HPDE6-E6E7 (cell line): ENCODE data around the gene USP9X.
A peak's percentile ranks its signal among the peaks of the same experiment; 100 is the strongest.
"Not testable (repeated sequence)": the region's sequence is repeated elsewhere in the genome, so short reads cannot be mapped to it uniquely, and the experiment has no call there.

ENCODE experiments used
- DNase-seq: peaks from one replicate; pipeline ENCODE4 v3.0.0; 2011; ENCODE audit warnings: missing footprints; ENCODE audit errors: extremely low spot score

Gene USP9X, protein sequence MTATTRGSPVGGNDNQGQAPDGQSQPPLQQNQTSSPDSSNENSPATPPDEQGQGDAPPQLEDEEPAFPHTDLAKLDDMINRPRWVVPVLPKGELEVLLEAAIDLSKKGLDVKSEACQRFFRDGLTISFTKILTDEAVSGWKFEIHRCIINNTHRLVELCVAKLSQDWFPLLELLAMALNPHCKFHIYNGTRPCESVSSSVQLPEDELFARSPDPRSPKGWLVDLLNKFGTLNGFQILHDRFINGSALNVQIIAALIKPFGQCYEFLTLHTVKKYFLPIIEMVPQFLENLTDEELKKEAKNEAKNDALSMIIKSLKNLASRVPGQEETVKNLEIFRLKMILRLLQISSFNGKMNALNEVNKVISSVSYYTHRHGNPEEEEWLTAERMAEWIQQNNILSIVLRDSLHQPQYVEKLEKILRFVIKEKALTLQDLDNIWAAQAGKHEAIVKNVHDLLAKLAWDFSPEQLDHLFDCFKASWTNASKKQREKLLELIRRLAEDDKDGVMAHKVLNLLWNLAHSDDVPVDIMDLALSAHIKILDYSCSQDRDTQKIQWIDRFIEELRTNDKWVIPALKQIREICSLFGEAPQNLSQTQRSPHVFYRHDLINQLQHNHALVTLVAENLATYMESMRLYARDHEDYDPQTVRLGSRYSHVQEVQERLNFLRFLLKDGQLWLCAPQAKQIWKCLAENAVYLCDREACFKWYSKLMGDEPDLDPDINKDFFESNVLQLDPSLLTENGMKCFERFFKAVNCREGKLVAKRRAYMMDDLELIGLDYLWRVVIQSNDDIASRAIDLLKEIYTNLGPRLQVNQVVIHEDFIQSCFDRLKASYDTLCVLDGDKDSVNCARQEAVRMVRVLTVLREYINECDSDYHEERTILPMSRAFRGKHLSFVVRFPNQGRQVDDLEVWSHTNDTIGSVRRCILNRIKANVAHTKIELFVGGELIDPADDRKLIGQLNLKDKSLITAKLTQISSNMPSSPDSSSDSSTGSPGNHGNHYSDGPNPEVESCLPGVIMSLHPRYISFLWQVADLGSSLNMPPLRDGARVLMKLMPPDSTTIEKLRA (N-terminal part only)

DNA sequence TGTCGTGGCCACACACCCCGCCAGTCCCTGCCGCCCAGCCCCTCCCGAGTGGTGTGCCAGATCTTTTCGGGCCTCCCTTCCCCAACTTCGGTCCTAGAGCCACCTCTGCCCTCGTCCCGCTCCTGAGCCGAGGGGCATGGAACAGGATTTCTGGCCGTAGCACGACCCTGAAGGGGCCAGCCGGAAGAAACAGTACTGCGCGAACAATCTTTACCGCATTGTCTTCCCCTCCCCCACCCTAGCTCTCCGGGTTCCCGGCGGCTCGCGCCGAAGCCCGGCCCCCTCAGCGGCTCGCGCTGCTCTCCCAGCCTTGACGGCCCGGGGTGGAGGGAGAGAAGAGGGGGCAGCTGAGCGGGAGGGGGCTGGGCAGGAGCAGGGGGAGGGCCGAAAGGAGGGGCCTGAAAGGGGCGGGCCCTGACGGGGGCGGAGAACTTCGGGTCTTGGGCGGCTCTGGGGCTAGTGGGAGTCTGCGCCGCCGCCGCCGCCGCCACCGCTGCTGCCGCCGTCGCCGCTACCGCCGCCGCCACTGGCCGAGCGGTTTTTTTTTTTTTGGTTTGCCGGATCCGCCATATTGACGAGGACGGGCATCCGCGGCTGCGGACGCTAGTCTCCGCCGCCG lies at the start of gene USP9X:
TSS of gene USP9X (plus strand) at position 553 of the 619 bp plus-strand sequence. CDS start 38,184 bp downstream, outside the sequence.
- DNase-seq, result peak; percentile 52

DNA sequence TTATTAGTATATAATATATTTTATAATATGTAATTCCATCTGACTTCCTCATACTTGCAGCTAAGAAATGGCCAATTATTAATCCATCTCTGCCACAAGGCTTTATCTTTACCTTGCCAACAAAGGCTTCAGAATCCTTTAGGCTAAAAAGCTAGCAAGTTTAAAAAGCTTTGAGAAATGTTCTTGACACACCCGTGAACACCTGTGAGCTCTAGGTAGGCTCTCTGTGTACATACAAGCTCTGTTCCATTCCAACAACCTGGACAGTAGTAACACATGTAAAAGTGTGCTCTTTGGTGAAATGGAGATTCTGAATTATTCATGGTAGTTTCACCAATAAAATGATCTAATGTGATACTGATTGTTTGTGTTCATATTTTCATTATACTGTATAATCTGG lies 49.7 kb upstream of the USP9X start:
- DNase-seq, result no peak

DNA sequence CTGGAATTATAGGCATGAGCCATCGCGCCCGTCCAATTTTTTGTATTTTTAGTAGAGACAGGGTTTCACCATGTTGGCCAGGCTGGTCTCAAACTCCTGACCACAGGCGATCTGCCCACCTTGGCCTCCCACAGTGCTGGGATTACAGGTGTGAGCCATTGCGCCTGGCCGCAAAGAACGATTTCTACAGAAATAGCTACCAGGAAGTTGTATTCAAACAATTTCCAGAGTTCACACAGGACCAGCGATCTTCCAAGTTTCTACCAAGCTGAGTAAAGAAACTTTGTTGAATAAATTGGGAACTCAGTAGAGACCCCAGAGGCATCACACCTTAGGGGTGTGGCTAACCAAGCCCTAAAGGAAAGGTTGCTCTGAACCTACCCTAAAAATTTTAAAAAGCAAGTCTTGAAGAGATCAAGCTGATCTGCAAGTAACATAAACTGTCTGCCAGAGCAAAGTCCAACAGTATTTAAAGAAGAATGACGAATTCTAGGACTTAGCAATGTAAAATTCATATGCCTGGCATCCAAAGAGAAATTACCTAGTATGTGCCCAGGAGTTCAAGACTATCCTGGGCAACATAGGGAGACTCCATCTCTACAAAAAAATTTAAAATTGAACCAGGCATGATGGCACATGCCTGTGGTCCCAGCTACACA lies 48.4 kb upstream of the USP9X start:
- no peak for DNase-seq

DNA sequence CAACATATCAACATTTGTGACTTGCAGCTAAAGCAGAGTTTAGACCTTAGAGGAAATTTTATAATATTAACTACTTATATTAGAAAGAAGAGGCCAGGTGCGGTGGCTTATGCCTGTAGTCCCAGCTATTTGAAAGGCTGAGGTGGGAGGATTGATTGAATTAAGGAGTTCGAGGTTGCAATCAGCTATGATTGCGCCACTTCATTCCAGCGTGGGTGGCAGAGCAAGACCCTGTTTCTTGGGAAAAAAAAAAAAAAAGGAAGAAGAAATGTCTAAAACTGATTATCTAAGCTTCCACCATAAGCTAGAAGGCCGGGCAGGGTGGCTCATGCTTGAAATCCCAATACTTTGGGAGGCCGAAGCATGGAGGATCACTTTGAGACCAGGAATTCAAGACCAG lies 42.0 kb upstream of the USP9X start:
- DNase-seq, result no peak

DNA sequence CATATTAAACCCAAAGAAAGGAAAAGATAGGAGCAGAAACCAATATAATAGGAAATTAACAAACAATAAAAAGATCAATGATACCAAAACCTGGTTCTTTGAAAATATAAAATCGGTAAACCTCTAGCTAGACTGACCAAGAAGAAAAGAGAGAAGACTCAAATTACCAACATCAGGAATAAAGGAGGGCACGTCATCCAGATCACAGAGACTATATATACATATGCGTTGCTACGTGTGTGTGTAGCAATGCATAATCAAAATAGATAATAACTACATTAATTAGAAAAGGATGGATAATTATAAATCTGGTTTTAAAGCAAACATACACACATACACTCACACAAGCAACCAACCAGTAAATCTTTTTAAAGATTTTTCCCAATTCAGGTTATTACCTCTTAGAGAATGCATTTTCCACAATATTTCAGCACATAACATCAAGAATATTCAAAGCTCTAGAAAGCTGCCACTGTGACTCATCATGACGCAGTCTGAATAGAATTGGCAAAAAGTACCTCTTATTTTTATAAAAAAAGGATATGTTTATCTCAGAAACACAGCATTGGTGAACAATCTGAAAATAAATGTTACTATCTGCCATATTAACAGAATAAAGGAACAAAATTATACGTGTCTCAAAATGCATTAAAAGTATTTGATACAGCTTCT lies 41.4 kb upstream of the USP9X start:
- no peak for DNase-seq

DNA sequence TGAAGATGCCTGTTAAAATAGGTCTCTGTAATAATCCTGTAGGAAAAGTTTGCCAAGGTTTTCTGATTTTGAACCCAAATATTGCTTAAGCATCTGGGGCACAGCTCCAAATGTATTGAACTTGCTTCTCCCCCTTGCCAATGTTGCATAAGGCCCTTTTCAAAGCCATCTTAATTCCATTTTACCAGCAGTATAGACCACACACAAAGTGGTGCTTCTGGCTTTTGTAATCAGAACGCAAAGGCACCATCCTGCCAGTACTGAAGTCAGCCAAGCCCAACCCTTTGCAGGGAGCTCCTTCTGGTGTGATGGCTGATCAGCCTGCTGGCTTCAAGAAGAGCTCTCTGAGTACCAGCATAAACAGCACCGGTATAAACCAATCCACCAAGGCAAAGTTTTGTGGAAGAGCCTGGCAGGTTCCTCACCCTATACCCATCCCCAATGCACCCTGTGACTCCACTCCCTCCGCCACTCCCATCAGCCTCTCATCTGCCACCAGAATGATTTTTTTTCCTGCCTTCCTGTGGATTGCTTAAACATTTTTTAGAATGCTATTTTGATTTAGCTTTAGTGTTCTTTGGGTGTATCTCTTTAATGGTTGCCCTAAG lies 39.2 kb upstream of the USP9X start:
- no peak for DNase-seq

DNA sequence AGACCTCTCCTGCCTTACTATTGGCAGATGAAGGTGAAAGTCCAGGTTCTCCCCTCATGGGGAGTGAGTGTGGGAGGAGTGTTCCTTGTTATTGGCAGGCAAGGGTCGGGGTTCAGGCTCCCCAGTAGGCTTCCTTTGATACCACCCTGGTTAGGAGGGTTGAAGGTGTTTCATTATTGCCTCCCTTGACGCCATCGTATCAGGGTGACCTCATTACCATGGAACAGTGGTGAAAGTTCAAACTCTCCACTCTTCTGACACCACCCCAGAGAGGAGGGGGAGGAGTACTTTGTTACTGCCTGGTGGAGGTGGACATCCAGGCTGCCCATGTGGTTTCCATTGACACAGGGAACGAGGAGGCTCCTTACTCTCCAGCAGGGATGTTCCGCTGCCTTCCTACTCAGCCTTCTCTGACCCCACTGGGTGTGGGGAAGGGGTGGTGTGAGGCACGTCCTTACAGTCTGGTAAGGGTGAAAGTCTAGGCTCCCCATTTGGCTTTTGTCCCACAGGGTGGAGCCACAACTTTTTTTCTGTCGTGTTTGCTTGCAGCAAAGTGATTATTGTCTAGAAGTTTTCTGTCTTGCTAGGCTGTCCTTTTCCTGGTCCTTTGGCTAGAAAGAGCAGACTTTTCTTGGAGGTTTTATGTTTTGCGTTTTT lies 37.2 kb upstream of the USP9X start:
- no peak for DNase-seq

DNA sequence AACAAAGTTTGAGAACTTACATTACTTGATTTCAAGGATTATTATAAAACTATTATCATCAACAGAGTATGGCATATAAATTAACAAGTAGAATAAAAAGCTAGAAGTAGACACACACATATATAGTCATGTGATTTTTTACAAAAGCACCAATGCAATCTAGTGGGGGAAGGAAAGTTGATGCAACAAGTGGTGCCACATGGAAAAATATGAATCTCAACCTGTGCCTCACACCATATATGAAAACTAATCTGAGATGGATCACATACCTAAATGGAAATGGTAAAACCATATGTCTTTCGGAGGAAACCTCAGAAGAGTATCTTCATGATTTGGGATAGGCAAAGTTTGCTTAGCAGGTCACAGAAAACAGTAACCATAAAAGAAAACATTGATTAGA lies 34.9 kb upstream of the USP9X start:
- no peak for DNase-seq

DNA sequence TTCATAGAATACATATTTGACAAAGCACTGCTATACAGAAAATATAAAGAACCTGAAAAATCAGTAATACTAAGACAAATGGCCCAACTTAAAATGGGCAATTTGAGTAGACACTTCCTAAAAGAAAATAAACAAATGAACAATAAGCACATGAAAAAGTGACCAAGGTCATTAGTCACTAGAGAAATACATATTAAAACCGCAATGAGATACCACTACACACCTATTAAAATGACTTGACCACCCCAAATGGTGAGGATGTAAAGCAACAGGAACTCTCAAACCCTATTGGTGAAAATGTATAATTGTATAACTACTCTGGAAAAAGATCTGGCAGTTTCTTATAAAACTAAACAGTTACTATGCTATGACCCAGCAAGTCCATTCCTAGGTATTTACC lies 34.0 kb upstream of the USP9X start:
- no peak for DNase-seq

DNA sequence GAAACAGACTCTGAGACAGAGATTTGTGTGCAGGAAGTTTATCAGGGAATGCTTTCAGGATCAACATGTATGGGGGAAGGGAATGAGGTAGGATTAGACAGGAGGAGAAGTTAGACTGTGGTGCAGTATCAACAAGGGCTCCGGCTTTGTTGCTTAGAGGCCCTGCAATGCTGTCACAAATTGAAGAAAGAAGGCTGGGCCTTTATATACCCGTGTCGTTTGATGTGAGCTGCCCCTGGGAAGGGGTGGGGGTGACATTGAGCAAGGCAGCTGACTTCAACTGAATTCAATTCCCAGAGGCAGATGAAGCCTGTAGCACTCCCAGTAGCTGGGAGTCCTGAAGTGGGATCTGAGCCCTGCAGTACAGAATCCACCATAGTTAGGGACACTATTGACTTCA lies 29.5 kb upstream of the USP9X start:
- DNase-seq, result no peak

DNA sequence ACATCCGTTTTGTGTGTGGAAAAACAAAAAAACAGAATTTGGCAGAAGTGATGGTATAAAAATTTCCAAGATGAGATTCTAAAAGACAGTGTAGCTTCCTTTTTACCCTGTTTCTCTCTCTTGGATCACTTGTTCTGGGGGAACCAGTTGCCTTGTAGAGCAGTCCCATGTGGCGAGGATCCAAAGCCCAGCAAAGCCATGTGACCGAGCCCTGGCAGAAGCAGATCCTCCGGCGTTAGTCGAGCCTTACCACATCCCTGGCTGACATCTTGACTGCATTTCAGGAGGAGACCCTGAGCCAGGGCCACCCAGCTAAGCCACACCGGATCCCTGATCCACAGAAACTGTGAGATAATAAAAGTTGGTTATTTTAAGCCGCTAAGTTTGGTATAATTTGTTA lies 22.0 kb upstream of the USP9X start:
- DNase-seq, result not testable (repeated sequence)

DNA sequence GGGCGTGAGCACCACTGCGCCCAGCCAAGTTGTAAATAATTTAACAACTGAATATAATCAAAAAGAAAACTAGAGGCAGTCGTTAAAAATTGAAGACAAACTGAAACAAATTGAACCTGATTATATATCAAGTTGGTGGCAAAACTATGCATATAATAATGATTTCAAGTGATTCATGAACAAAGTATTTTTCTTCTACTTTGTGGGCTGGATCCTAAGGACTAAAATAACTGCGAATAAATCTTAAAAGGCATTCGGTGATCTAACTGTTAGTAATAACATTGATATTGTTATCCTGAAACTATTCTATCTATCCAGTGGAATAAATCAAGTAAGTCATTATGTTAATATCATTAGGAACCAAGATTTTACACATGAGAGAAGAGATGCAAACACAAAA lies 21.2 kb upstream of the USP9X start:
- no peak for DNase-seq

DNA sequence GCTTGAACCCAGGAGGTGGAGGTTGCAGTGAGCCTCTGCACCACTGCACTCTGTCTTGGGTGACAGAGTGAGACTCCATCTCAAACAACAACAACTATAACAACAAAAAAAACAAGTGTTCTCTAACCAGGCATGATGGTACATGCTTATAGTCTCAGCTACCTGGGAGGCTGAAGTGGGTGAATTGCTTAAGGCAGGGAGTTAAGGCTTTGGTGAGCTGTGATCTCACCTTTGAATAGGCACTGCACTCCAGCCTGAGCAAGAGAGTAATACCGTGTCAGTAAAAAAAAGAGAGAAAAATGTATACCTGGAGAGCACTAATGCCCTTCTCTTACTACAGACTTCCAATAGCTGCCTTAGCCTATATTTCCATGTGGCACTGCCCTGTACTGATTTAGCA lies 18.9 kb upstream of the USP9X start:
- DNase-seq, result no peak

DNA sequence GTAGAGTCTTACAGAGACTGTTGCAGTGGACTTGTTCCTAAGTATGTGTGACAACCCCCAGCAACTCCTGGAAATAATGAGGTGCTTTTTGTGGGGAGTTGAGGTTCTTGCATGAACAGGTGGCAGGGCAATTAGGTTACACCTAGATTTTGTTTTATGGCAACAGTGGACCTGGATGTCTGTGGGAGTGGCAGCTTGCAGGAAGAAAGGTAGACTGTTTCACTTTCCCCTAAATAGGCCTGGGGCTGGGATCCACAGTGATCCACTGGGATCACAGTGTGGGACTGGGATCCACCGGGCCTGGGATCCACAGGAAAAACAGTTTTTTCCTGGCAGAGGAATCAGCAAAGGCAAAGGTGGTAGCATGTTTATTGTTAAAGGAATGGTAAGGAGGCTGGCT lies 18.3 kb upstream of the USP9X start:
- DNase-seq, result no peak

DNA sequence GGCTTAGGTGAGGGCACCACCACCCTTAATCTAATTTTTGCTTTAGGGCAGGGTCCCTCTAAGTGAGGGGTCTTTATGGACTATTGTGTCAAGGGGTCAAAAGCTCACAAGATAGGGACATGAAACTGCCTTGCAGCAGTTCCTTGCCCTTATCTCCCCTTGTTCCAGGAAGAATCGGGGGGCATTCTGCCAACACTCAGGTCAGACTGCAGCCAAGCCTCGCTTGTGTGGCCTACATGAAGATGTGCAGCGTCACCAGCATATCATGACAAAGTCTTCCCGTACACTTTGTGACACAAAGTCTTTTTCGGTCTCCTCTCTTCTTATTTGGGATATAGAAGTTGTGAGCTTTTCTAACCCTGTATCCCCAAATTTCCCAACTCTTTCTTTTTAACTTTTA lies 17.5 kb upstream of the USP9X start:
- no peak for DNase-seq

DNA sequence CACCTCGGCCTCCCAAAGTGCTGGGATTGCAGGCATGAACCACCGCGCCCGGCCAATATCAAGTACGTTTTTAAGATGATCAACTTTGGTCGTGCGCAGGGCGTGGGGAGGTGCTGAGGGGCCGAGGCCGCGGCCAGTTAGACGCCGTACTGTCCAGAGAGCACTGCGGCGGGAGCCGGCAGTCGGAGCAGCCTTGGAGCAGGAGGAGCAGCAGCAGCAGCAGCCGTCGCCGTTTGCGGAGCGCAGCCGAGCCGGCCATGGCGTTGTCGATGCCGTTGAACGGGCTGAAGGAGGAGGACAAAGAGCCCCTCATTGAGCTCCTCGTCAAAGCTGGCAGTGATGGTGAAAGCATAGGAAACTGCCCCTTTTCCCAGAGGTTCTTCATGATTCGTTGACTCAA lies 8.5 kb upstream of the USP9X start:
- no peak for DNase-seq

DNA sequence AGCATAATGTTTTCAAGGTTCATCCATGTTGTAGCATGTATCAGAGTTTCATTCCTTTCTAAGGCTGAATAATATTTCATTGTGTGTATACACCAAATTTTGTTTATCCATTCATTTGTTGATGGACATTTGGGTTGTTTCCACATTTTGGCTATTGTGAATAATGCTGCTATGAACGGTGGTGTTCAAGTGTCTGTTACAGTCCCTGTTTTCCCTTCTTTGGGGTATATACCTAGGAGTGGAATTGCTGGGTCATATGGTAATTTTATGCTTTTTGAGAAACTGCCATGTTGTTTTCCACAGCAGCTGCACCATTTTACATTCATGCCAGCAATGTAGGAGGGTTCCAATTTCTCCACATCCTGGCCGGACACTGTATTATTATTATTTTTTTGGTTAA lies 3.4 kb upstream of the USP9X start:
- no peak for DNase-seq

DNA sequence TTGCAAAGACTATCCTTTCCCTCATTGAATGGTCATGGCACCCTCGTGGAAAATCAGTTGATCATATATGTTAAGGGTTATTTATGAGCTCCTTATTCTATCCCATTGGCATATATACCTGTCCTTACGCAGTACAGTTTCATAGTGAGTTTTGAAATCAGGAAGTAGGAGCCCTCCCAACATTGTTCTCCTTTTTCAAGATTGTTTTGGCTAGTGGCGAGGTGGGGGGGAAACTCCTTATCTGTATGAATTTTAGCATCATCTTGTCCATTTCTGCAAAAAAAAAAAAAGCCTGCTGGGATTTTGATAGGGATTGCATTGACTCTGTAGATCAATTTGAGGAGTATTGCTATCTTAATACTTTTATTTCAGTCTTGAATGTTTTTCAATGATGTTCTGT lies 2.5 kb upstream of the USP9X start:
- DNase-seq, result no peak

DNA sequence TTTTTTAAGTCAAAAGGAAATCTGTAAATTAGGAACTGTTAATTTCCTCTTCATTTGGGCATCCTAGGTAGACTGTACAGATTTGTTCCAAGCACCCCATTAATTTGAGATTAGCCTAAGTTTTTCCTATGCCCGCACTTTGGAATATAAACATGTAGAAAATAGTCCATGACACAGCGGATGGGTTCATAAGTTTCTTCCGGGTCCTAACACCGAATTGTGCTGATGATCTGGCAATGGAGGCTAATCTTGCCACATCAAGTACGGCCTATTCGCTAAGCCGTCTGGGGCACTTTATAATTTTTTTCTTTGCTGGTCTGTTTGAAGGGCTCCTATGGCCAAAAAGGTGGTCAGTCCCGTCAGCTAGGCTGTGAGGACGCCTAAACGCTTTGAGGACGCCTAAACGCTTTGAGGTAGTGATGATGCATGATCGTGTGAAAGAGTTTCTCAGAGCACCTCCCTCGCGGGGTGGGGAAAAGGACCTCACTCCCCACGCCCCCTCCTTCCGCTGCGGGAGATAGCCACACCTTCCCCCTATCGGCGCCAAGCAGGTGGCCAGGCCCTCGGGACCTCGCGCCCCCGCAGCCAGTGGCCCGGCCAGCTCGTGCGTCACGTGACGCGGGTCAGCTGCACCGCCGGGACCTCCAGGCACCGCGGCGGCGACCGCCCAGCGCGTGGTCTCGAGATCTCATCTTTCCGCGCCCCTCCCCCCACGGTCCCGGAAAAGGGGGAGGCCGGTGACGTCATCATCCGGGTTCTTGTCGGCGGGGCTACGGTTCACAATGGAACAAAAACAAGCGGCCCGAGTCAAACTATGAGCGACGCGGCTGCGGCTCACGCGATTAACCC lies 977 bp upstream of the USP9X start:
- peak; percentile 74 for DNase-seq
